ENCODE results near the gene SCYL2. TPM values are rescaled to one million over a fixed set of nuclear protein-coding genes. Genes with fewer than 3 reads are reported as not detected.
A peak's percentile ranks its signal among the peaks of the same experiment; 100 is the strongest.

The SCYL2 gene
- total RNA-seq, 2 donors from 2014 or later = 13.8 to 23.1 TPM

- intact Hi-C loops (cut with DNase I) = loop anchor here (10.0 kb wide), 1 partner anchor 155 kb away; no protein-coding TSS in a partner anchor
- H3K27ac ChIP-seq = no peak overlapping the region
- no peak overlapping the region for H3K4me3 ChIP-seq
- H3K27me3 ChIP-seq = no peaks in the 10 kb centered on the region
- H3K4me1 ChIP-seq = peaks cover 15% of the 10 kb centered on the region
- no peak for ATAC-seq
- no peak for DNase-seq
- H3K9me3 ChIP-seq = no peaks in the 10 kb centered on the region
- 86 to 93% methylated on average over 7 of the region's 7 CpGs for WGBS, 2 donors
- TF ChIP-seq, protein P1, sequence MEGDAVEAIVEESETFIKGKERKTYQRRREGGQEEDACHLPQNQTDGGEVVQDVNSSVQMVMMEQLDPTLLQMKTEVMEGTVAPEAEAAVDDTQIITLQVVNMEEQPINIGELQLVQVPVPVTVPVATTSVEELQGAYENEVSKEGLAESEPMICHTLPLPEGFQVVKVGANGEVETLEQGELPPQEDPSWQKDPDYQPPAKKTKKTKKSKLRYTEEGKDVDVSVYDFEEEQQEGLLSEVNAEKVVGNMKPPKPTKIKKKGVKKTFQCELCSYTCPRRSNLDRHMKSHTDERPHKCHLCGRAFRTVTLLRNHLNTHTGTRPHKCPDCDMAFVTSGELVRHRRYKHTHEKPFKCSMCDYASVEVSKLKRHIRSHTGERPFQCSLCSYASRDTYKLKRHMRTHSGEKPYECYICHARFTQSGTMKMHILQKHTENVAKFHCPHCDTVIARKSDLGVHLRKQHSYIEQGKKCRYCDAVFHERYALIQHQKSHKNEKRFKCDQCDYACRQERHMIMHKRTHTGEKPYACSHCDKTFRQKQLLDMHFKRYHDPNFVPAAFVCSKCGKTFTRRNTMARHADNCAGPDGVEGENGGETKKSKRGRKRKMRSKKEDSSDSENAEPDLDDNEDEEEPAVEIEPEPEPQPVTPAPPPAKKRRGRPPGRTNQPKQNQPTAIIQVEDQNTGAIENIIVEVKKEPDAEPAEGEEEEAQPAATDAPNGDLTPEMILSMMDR (IDR thresholded peaks at IDR 0.05) = no peak
- no peak for TF ChIP-seq POLR2A (IDR thresholded peaks at IDR 0.05)
- H3K36me3 ChIP-seq (replicated peaks in 1 of 2; ENCODE audit: insufficient read depth in 1 of 2, low read depth in 2 of 2) = no peaks in the 10 kb centered on the region
Measured at GRCh38 chr12:100249941-100250340, 17.0 kb upstream of the SCYL2 start.

DNA sequence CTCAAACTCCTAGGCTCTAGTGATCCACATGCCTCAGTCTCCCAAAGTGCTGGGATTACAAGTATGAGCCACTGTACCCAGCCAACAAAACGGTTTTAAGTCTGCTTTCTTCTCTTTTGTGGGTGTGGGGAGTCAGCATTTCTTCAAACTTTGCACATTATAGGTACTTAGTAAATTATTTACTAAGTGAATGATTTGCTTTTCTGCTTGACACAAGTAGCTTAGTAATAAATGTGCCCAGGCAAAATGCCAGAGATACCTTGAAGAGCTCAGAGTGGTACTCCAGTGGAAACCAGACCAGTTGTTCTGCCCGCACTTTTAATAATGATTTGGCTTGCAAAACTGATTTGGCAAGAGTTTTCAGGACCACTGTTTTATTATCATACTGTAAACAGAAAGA is 15.1 kb upstream of the SCYL2 start:
- H3K9me3 ChIP-seq = no peaks in the 10 kb centered on the region
- H3K4me3 ChIP-seq = no peak overlapping the region
- ATAC-seq (peak; percentile 92), DNase-seq (peak; percentile 50 to 91 (median 71))
- H3K27me3 ChIP-seq = no peaks in the 10 kb centered on the region
- H3K4me1 ChIP-seq = peaks cover 15% of the 10 kb centered on the region
- intact Hi-C loops (cut with DNase I) = no loop called here
- peak overlapping the region in 1 of 4 donors; percentile 62 for H3K27ac ChIP-seq
- TF ChIP-seq, protein P1 (IDR thresholded peaks at IDR 0.05) = no peak
- TF ChIP-seq POLR2A (IDR thresholded peaks at IDR 0.05) = no peak
- H3K36me3 ChIP-seq (replicated peaks in 1 of 2; ENCODE audit: insufficient read depth in 1 of 2, low read depth in 2 of 2) = no peaks in the 10 kb centered on the region
- WGBS, 2 donors = 6 to 17% methylated on average over 2 of the region's 2 CpGs

- Histone ChIP-seq H3K9me3 (no peaks in the 10 kb centered on the region), H3K27ac (no peak overlapping the region), H3K4me1 (peaks cover 15% of the 10 kb centered on the region), H3K36me3 (replicated peaks in 1 of 2; ENCODE audit: insufficient read depth in 1 of 2, low read depth in 2 of 2) (no peaks in the 10 kb centered on the region), H3K27me3 (no peaks in the 10 kb centered on the region), H3K4me3 (no peak overlapping the region)
- no peak for TF ChIP-seq POLR2A (IDR thresholded peaks at IDR 0.05)
- TF ChIP-seq, protein P1 (IDR thresholded peaks at IDR 0.05) = no peak
- intact Hi-C loops (cut with DNase I) = no loop called here
- ATAC-seq (no peak), DNase-seq (no peak)
- 65 to 74% methylated on average over 1 of the region's 1 CpG for WGBS, 2 donors
Measured at GRCh38 chr12:100253437-100253836, 13.5 kb upstream of the SCYL2 start.

DNA sequence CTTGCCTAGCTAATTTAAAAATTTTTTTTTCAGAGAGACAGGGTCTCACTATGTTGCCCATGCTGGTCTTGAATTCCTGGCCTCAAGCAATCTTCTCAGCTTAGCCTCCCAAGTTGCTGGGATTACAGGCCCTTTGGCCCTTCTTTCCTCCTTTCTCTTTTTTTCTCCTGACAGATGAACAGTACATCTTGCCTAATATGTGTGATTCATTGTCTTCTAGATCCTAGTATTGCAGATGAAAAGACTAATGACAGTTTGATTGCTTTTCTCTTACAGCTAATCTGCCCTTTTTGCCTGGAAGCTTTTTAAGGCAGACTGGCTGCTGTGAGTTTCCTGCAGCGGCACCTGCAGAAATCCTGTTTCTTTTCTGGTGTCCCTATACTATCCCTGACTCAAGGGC is 12.1 kb upstream of the SCYL2 start:
- intact Hi-C loops (cut with DNase I) = no loop called here
- ATAC-seq = no peak
- no peak for TF ChIP-seq POLR2A (IDR thresholded peaks at IDR 0.05)
- TF ChIP-seq, protein P1 (IDR thresholded peaks at IDR 0.05) = no peak
- DNase-seq = no peak
- Histone ChIP-seq H3K9me3 (no peaks in the 10 kb centered on the region), H3K27me3 (no peaks in the 10 kb centered on the region), H3K4me1 (peaks cover 15% of the 10 kb centered on the region), H3K4me3 (no peak overlapping the region), H3K27ac (no peak overlapping the region), H3K36me3 (replicated peaks in 1 of 2; ENCODE audit: insufficient read depth in 1 of 2, low read depth in 2 of 2) (no peaks in the 10 kb centered on the region)
- WGBS, 2 donors = 83 to 100% methylated on average over 1 of the region's 1 CpG

GRCh38 chr12:100258127-100258526 is 8.8 kb upstream of the SCYL2 start:
- 97 to 100% methylated on average over 1 of the region's 1 CpG for WGBS, 2 donors
- Histone ChIP-seq H3K4me1 (no peaks in the 10 kb centered on the region), H3K27ac (no peak overlapping the region), H3K36me3 (replicated peaks in 1 of 2; ENCODE audit: insufficient read depth in 1 of 2, low read depth in 2 of 2) (no peaks in the 10 kb centered on the region), H3K27me3 (no peaks in the 10 kb centered on the region), H3K4me3 (no peak overlapping the region), H3K9me3 (no peaks in the 10 kb centered on the region)
- no peak for TF ChIP-seq POLR2A (IDR thresholded peaks at IDR 0.05)
- TF ChIP-seq, protein P1 (IDR thresholded peaks at IDR 0.05) = no peak
- ATAC-seq (no peak), DNase-seq (no peak)
- intact Hi-C loops (cut with DNase I) = no loop called here

Measured in body of pancreas (tissue), 4 donors.